ENCODE results near the gene KLHDC10. TPM values are rescaled to one million over a fixed set of nuclear protein-coding genes. Genes with fewer than 3 reads are reported as not detected.
"Not testable (repeated sequence)": the region's sequence is repeated elsewhere in the genome, so short reads cannot be mapped to it uniquely, and the experiment has no call there.

KLHDC10 gene
- total RNA-seq = 10 to 100 TPM; 22.8 to 61.0 (median 40.5) TPM

GRCh38 chr7:130069978-130070860 lies at the start of gene KLHDC10:
KLHDC10 (plus strand) TSS chr7:130070534; CDS start chr7:130070644, 110 bp downstream.
- ATAC-seq (replicated peaks in 6 of 8) = peak; percentile 95 to 98 (median 96)
- Histone ChIP-seq H3K4me1 (replicated peaks in 1 of 2) (peaks cover 5 to 11% of the 10 kb centered on the region in 2 donors), H3K27ac (peak within 1 kb of the TSS; percentile 88 to 95), H3K4me3 (peak within 1 kb of the TSS; percentile 73 to 83 (median 80))
- in situ Hi-C loops (cut with MboI; ENCODE audit: low pct_unique_long_range_greater_than_20kb in 2 of 9, low sequenced_read_pairs in 9 of 9, unreplicated experiment in 9 of 9) = loop anchor here in 5 of 9 experiments (25.0 kb wide), 2 partner anchors 692 to 767 kb away; no protein-coding TSS in a partner anchor
- 0 to 22% (median 0%) methylated on average over 1 to 18 of the region's 57 CpGs; no CpG with 5 or more reads in 1 of the 10 experiments for WGBS, 10 experiments

- no peak for ATAC-seq (replicated peaks in 6 of 8)
- Histone ChIP-seq H3K4me3 (no peak overlapping the region), H3K4me1 (replicated peaks in 1 of 2) (no peaks in the 10 kb centered on the region), H3K27ac (no peak overlapping the region)
- WGBS, 10 experiments = 85 to 100% (median 95%) methylated on average over 1 to 10 of the region's 10 CpGs; no CpG with 5 or more reads in 2 of the 10 experiments
- in situ Hi-C loops (cut with MboI; ENCODE audit: low pct_unique_long_range_greater_than_20kb in 2 of 9, low sequenced_read_pairs in 9 of 9, unreplicated experiment in 9 of 9) = loop anchor here in 5 of 9 experiments (25.0 kb wide), 4 partner anchors 184 to 809 kb away; no protein-coding TSS in a partner anchor
These were observed 49.1 kb upstream of the KLHDC10 start for GRCh38 chr7:130021105-130021834.

GRCh38 chr7:130022115-130022514 lies 48.2 kb upstream of the KLHDC10 start:
- no peaks in the 10 kb centered on the region for H3K4me1 ChIP-seq (replicated peaks in 1 of 2)
- H3K4me3 ChIP-seq = no peak overlapping the region
- ATAC-seq (replicated peaks in 6 of 8) = no peak
- in situ Hi-C loops (cut with MboI; ENCODE audit: low pct_unique_long_range_greater_than_20kb in 2 of 9, low sequenced_read_pairs in 9 of 9, unreplicated experiment in 9 of 9) = loop anchor here in 5 of 9 experiments (25.0 kb wide), 4 partner anchors 185 to 810 kb away; no protein-coding TSS in a partner anchor
- H3K27ac ChIP-seq = no peak overlapping the region
- 90 to 98% (median 93%) methylated on average over 2 to 6 of the region's 9 CpGs; no CpG with 5 or more reads in 3 of the 10 experiments for WGBS, 10 experiments

- Histone ChIP-seq H3K4me1 (replicated peaks in 1 of 2) (no peaks in the 10 kb centered on the region), H3K4me3 (no peak overlapping the region), H3K27ac (no peak overlapping the region)
- ATAC-seq (replicated peaks in 6 of 8) = no peak
- in situ Hi-C loops (cut with MboI; ENCODE audit: low pct_unique_long_range_greater_than_20kb in 2 of 9, low sequenced_read_pairs in 9 of 9, unreplicated experiment in 9 of 9) = loop anchor here in 5 of 9 experiments (25.0 kb wide), 4 partner anchors 185 to 810 kb away; no protein-coding TSS in a partner anchor
- 85 to 100% (median 95%) methylated on average over 1 to 7 of the region's 7 CpGs; no CpG with 5 or more reads in 1 of the 10 experiments for WGBS, 10 experiments
These were observed 47.6 kb upstream of the KLHDC10 start for GRCh38 chr7:130022623-130023175.

- in situ Hi-C loops (cut with MboI; ENCODE audit: low pct_unique_long_range_greater_than_20kb in 2 of 9, low sequenced_read_pairs in 9 of 9, unreplicated experiment in 9 of 9) = loop anchor here in 5 of 9 experiments (25.0 kb wide), 4 partner anchors 187 to 812 kb away; no protein-coding TSS in a partner anchor
- Histone ChIP-seq H3K27ac (no peak overlapping the region), H3K4me1 (replicated peaks in 1 of 2) (no peaks in the 10 kb centered on the region), H3K4me3 (no peak overlapping the region)
- 56 to 100% (median 93%) methylated on average over 1 to 4 of the region's 5 CpGs; no CpG with 5 or more reads in 2 of the 10 experiments for whole genome bisulfite sequencing, 10 experiments
- no peak for ATAC-seq (replicated peaks in 6 of 8)
These were observed 45.9 kb upstream of the KLHDC10 start for GRCh38 chr7:130024390-130024789.

- in situ Hi-C loops (cut with MboI; ENCODE audit: low pct_unique_long_range_greater_than_20kb in 2 of 9, low sequenced_read_pairs in 9 of 9, unreplicated experiment in 9 of 9) = no loop called here
- H3K4me3 ChIP-seq = no peak overlapping the region
- H3K27ac ChIP-seq = no peak overlapping the region
- no peaks in the 10 kb centered on the region for H3K4me1 ChIP-seq (replicated peaks in 1 of 2)
- WGBS, 10 experiments = 100% methylated on average over 1 of the region's 1 CpG; no CpG with 5 or more reads in 9 of the 10 experiments
- no peak for ATAC-seq (replicated peaks in 6 of 8)
These were observed 37.6 kb upstream of the KLHDC10 start for GRCh38 chr7:130032698-130033097.

GRCh38 chr7:130037703-130038102 lies 32.6 kb upstream of the KLHDC10 start:
- no peak for ATAC-seq (replicated peaks in 6 of 8)
- Histone ChIP-seq H3K4me1 (replicated peaks in 1 of 2) (no peaks in the 10 kb centered on the region), H3K27ac (no peak overlapping the region), H3K4me3 (no peak overlapping the region)
- in situ Hi-C loops (cut with MboI; ENCODE audit: low pct_unique_long_range_greater_than_20kb in 2 of 9, low sequenced_read_pairs in 9 of 9, unreplicated experiment in 9 of 9) = no loop called here

GRCh38 chr7:130040576-130040975 lies 29.8 kb upstream of the KLHDC10 start:
- no peak overlapping the region for H3K4me3 ChIP-seq
- 73 to 100% (median 100%) methylated on average over 1 to 4 of the region's 4 CpGs; no CpG with 5 or more reads in 3 of the 10 experiments for WGBS, 10 experiments
- H3K4me1 ChIP-seq (replicated peaks in 1 of 2) = no peaks in the 10 kb centered on the region
- no peak overlapping the region for H3K27ac ChIP-seq
- no peak for ATAC-seq (replicated peaks in 6 of 8)
- in situ Hi-C loops (cut with MboI; ENCODE audit: low pct_unique_long_range_greater_than_20kb in 2 of 9, low sequenced_read_pairs in 9 of 9, unreplicated experiment in 9 of 9) = no loop called here

- 29 to 100% (median 83%) methylated on average over 1 to 4 of the region's 4 CpGs; no CpG with 5 or more reads in 4 of the 10 experiments for WGBS, 10 experiments
- no peak for ATAC-seq (replicated peaks in 6 of 8)
- Histone ChIP-seq H3K4me3 (no peak overlapping the region), H3K4me1 (replicated peaks in 1 of 2) (peaks cover 10 to 11% of the 10 kb centered on the region in 2 donors), H3K27ac (no peak overlapping the region)
- in situ Hi-C loops (cut with MboI; ENCODE audit: low pct_unique_long_range_greater_than_20kb in 2 of 9, low sequenced_read_pairs in 9 of 9, unreplicated experiment in 9 of 9) = no loop called here
These were observed 22.5 kb upstream of the KLHDC10 start for GRCh38 chr7:130047831-130048230.

- in situ Hi-C loops (cut with MboI; ENCODE audit: low pct_unique_long_range_greater_than_20kb in 2 of 9, low sequenced_read_pairs in 9 of 9, unreplicated experiment in 9 of 9) = no loop called here
- H3K4me1 ChIP-seq (replicated peaks in 1 of 2) = peaks cover 10 to 11% of the 10 kb centered on the region in 2 donors
- 61 to 100% (median 82%) methylated on average over 2 to 4 of the region's 4 CpGs; no CpG with 5 or more reads in 1 of the 10 experiments for WGBS, 10 experiments
- H3K4me3 ChIP-seq = no peak overlapping the region
- no peak overlapping the region for H3K27ac ChIP-seq
- no peak for ATAC-seq (replicated peaks in 6 of 8)
These were observed 21.4 kb upstream of the KLHDC10 start for GRCh38 chr7:130048906-130049305.

- ATAC-seq (replicated peaks in 6 of 8); H3K27ac ChIP-seq; H3K4me3 ChIP-seq: not testable (repeated sequence)
- H3K4me1 ChIP-seq (replicated peaks in 1 of 2) = peaks cover 10 to 11% of the 10 kb centered on the region in 2 donors
- 85 to 100% (median 96%) methylated on average over 1 to 14 of the region's 15 CpGs; no CpG with 5 or more reads in 2 of the 10 experiments for WGBS, 10 experiments
- in situ Hi-C loops (cut with MboI; ENCODE audit: low pct_unique_long_range_greater_than_20kb in 2 of 9, low sequenced_read_pairs in 9 of 9, unreplicated experiment in 9 of 9) = loop anchor here in 5 of 9 experiments (25.0 kb wide), 2 partner anchors 710 to 785 kb away; no protein-coding TSS in a partner anchor
These were observed 18.1 kb upstream of the KLHDC10 start for GRCh38 chr7:130052250-130052649.

GRCh38 chr7:130055198-130055597 lies 15.1 kb upstream of the KLHDC10 start:
- 69 to 100% (median 86%) methylated on average over 1 to 3 of the region's 8 CpGs; no CpG with 5 or more reads in 5 of the 10 experiments for WGBS, 10 experiments
- ATAC-seq (replicated peaks in 6 of 8); H3K27ac ChIP-seq; H3K4me3 ChIP-seq; H3K4me1 ChIP-seq (replicated peaks in 1 of 2): not testable (repeated sequence)
- in situ Hi-C loops (cut with MboI; ENCODE audit: low pct_unique_long_range_greater_than_20kb in 2 of 9, low sequenced_read_pairs in 9 of 9, unreplicated experiment in 9 of 9) = loop anchor here in 5 of 9 experiments (25.0 kb wide), 2 partner anchors 707 to 782 kb away; no protein-coding TSS in a partner anchor
